Measurements from ENCODE around the gene DPH6. TPM values are rescaled to one million over a fixed set of nuclear protein-coding genes. Genes with fewer than 3 reads are reported as not detected.

DPH6 gene
- total RNA-seq, 1 experiment from 2014 or later = 25.7 TPM

GRCh38 chr15:35583863-35584528 lies 38.0 kb upstream of the DPH6 start:
- H3K27ac ChIP-seq (ENCODE audit: low read depth, low read length, poor library complexity, severe bottlenecking) = no peak overlapping the region
- peaks cover 4% of the 10 kb centered on the region for H3K4me1 ChIP-seq (ENCODE audit: insufficient read depth, low read length, poor library complexity, severe bottlenecking)
- TF ChIP-seq CTCF (conservative IDR thresholded peaks at IDR 0.05; ENCODE audit: low read depth, low read length) = no peak
- no peak for TF ChIP-seq EZH2 (IDR thresholded peaks at IDR 0.05; ENCODE audit: borderline replicate concordance, low read depth, low read length, poor library complexity, severe bottlenecking)
- intact Hi-C loops (cut with micrococcal nuclease; ENCODE audit: unreplicated experiment) = no loop called here
- ChIA-PET CTCF (no interaction called here), POLR2A (ENCODE audit: low non-redundant PET) (no interaction called here)
- H3K9me3 ChIP-seq (ENCODE audit: low read depth, low read length, poor library complexity, severe bottlenecking) = no peaks in the 10 kb centered on the region
- DNase-seq (ENCODE audit: low spot score) = no peak
- H3K36me3 ChIP-seq (ENCODE audit: insufficient read depth, low read length, poor library complexity, severe bottlenecking) = no peaks in the 10 kb centered on the region
- no peaks in the 10 kb centered on the region for H3K27me3 ChIP-seq (replicated peaks; ENCODE audit: insufficient read depth, low read depth, low read length, poor library complexity)
- H3K4me3 ChIP-seq (ENCODE audit: low read depth, low read length, poor library complexity, severe bottlenecking) = no peak overlapping the region
- no TSS peak for BruUV-seq (replicated peaks)

- no peaks in the 10 kb centered on the region for H3K36me3 ChIP-seq (ENCODE audit: insufficient read depth, low read length, poor library complexity, severe bottlenecking)
- intact Hi-C loops (cut with micrococcal nuclease; ENCODE audit: unreplicated experiment) = no loop called here
- no peaks in the 10 kb centered on the region for H3K27me3 ChIP-seq (replicated peaks; ENCODE audit: insufficient read depth, low read depth, low read length, poor library complexity)
- H3K27ac ChIP-seq (ENCODE audit: low read depth, low read length, poor library complexity, severe bottlenecking) = no peak overlapping the region
- no peaks in the 10 kb centered on the region for H3K9me3 ChIP-seq (ENCODE audit: low read depth, low read length, poor library complexity, severe bottlenecking)
- ChIA-PET CTCF (no interaction called here), POLR2A (ENCODE audit: low non-redundant PET) (no interaction called here)
- no TSS peak for BruUV-seq (replicated peaks)
- no peak for DNase-seq (ENCODE audit: low spot score)
- H3K4me1 ChIP-seq (ENCODE audit: insufficient read depth, low read length, poor library complexity, severe bottlenecking) = peaks cover 4% of the 10 kb centered on the region
- no peak overlapping the region for H3K4me3 ChIP-seq (ENCODE audit: low read depth, low read length, poor library complexity, severe bottlenecking)
- TF ChIP-seq EZH2 (IDR thresholded peaks at IDR 0.05; ENCODE audit: borderline replicate concordance, low read depth, low read length, poor library complexity, severe bottlenecking) (no peak), CTCF (conservative IDR thresholded peaks at IDR 0.05; ENCODE audit: low read depth, low read length) (no peak)
These were observed 34.6 kb upstream of the DPH6 start for GRCh38 chr15:35580606-35581005.

- H3K4me3 ChIP-seq (ENCODE audit: low read depth, low read length, poor library complexity, severe bottlenecking) = no peak overlapping the region
- no peaks in the 10 kb centered on the region for H3K36me3 ChIP-seq (ENCODE audit: insufficient read depth, low read length, poor library complexity, severe bottlenecking)
- intact Hi-C loops (cut with micrococcal nuclease; ENCODE audit: unreplicated experiment) = no loop called here
- H3K9me3 ChIP-seq (ENCODE audit: low read depth, low read length, poor library complexity, severe bottlenecking) = no peaks in the 10 kb centered on the region
- ChIA-PET CTCF (no interaction called here), POLR2A (ENCODE audit: low non-redundant PET) (no interaction called here)
- TF ChIP-seq CTCF (conservative IDR thresholded peaks at IDR 0.05; ENCODE audit: low read depth, low read length) (no peak), EZH2 (IDR thresholded peaks at IDR 0.05; ENCODE audit: borderline replicate concordance, low read depth, low read length, poor library complexity, severe bottlenecking) (no peak)
- H3K27me3 ChIP-seq (replicated peaks; ENCODE audit: insufficient read depth, low read depth, low read length, poor library complexity) = no peaks in the 10 kb centered on the region
- DNase-seq (ENCODE audit: low spot score) = no peak
- no peaks in the 10 kb centered on the region for H3K4me1 ChIP-seq (ENCODE audit: insufficient read depth, low read length, poor library complexity, severe bottlenecking)
- H3K27ac ChIP-seq (ENCODE audit: low read depth, low read length, poor library complexity, severe bottlenecking) = no peak overlapping the region
- no TSS peak for BruUV-seq (replicated peaks)
These were observed 21.4 kb upstream of the DPH6 start for GRCh38 chr15:35567392-35567791.

Data from A673 (cell line).